Sigmoid colon (tissue), 7 donors: ENCODE results near the gene TAF6. TPM values are rescaled to one million over a fixed set of nuclear protein-coding genes. Genes with fewer than 3 reads are reported as not detected.
A peak's percentile ranks its signal among the peaks of the same experiment; 100 is the strongest.

Source experiments
- DNase-seq: peaks from one replicate; pipeline ENCODE4 v3.0.0-alpha.2; 2019
- H3K27ac ChIP-seq, 4 donors: fragments of 200-600 bp; sonication (generic); one replicate each; pipeline ENCODE4 v1.5.1; 2016 to 2019; ENCODE audit warnings: mild to moderate bottlenecking in 1 of 4
- H3K27me3 ChIP-seq, 3 donors: fragments of 200-600 bp; sonication (generic); one replicate each; pipeline ENCODE4 v1.5.1; 2019; ENCODE audit warnings: mild to moderate bottlenecking in 1 of 3
- H3K36me3 ChIP-seq, 4 donors: fragments of 200-600 bp; sonication (generic); one replicate each; pipeline ENCODE4 v1.5.1; 2016 to 2019
- H3K4me1 ChIP-seq, 4 donors: fragments of 200-600 bp; sonication (generic); one replicate each; pipeline ENCODE4 v1.5.1; 2017 to 2019
- H3K4me3 ChIP-seq, 4 donors: fragments of 200-600 bp; sonication (generic); one replicate each; pipeline ENCODE4 v1.5.1; 2017 to 2019; ENCODE audit warnings: mild to moderate bottlenecking in 2 of 4, moderate library complexity in 1 of 4
- H3K9me3 ChIP-seq, 4 donors: fragments of 200-600 bp in 3 of 4; sonication (generic) in 3 of 4; one replicate each; pipeline versions ENCODE4 v1.5.1 to v1.6.1; 2013 to 2019
- CTCF ChIP-seq, 4 experiments: fragments of 450-650 bp in 3 of 4; fragments of 200-600 bp in 1 of 4; IDR thresholded peaks; one replicate each; pipeline ENCODE4 v1.5.1; 2016 to 2019; ENCODE audit warnings: antibody characterized with exemption in 4 of 4, mild to moderate bottlenecking in 3 of 4, moderate library complexity in 2 of 4
- EP300 ChIP-seq, 4 donors: sonication (generic); formaldehyde crosslinking; IDR thresholded peaks; one replicate each; pipeline ENCODE4 v1.6.1; 2017; ENCODE audit warnings: antibody characterized with exemption in 4 of 4
- POLR2A ChIP-seq, 2 donors: fragments of 450-650 bp; IDR thresholded peaks; one replicate each; pipeline ENCODE4 v1.6.1; 2016; ENCODE audit warnings: antibody characterized with exemption in 2 of 2, mild to moderate bottlenecking in 2 of 2, moderate library complexity in 2 of 2
- POLR2AphosphoS5 ChIP-seq, 4 donors: sonication (generic); formaldehyde crosslinking; IDR thresholded peaks; one replicate each; pipeline ENCODE4 v1.6.1; 2017; ENCODE audit warnings: antibody characterized with exemption in 4 of 4
- WGBS, 2 donors: extraction: QIAGEN DNeasy Blood & Tissue Kit; methylation state at CpG; one replicate each; pipeline ENCODE4 v1.1.7; 2013; 5-methylcytosine and 5-hydroxymethylcytosine counted together
- intact Hi-C: fragments of 100-400 bp; cut with DNase I; formaldehyde crosslinking; loops from one replicate; pipeline ENCODE4 v1.15.1; 2023
- polyA plus RNA-seq, 3 donors: library from polyadenylated mRNA; stranded (reverse); fragments of 200-250 nt; gene quantifications; one replicate each; pipeline ENCODE4 v1.2.3, GENCODE V29; 2013
- total RNA-seq, 4 donors: library from RNA; depleted of rRNA; stranded (reverse); fragments of >200 nt; gene quantifications; one replicate each; pipeline ENCODE4 v1.1.0, GENCODE V29; 2016
- donor health status: healthy with polysubstance abuse.
- donor health status: Bipolar disorder and iron deficiency.
- donor health status: healthy.

The TAF6 gene
- total and polyA plus RNA-seq, 7 donors: 18.0 to 87.8 (median 56.6) TPM

- Histone ChIP-seq H3K4me1 (peaks cover 0 to 54% (median 50%) of the 10 kb centered on the region in 4 donors), H3K9me3 (no peaks in the 10 kb centered on the region), H3K36me3 (peaks cover 14 to 24% (median 19%) of the 10 kb centered on the region in 4 donors), H3K27me3 (no peaks in the 10 kb centered on the region), H3K4me3 (no peak overlapping the region), H3K27ac (peak overlapping the region; percentile 86 to 94 (median 88))
- TF ChIP-seq CTCF (IDR thresholded peaks at IDR 0.05): no peak
- TF ChIP-seq POLR2AphosphoS5 (IDR thresholded peaks at IDR 0.05): peak; percentile 89 to 99 (median 98)
- TF ChIP-seq EP300 (IDR thresholded peaks at IDR 0.05): peak; percentile 73 to 94 (median 90)
- TF ChIP-seq POLR2A (IDR thresholded peaks at IDR 0.05): no peak
- intact Hi-C loops: loop anchor here (10.0 kb wide), 1 partner anchor 172 kb away; the partner anchor contains the start of gene TRIM4
- DNase-seq: no peak
- 79 to 87% methylated on average over 10 of the region's 10 CpGs for WGBS, 2 donors
Observed at GRCh38 chr7:100087055-100087750, 32.0 kb downstream of the TAF6 start.

DNA sequence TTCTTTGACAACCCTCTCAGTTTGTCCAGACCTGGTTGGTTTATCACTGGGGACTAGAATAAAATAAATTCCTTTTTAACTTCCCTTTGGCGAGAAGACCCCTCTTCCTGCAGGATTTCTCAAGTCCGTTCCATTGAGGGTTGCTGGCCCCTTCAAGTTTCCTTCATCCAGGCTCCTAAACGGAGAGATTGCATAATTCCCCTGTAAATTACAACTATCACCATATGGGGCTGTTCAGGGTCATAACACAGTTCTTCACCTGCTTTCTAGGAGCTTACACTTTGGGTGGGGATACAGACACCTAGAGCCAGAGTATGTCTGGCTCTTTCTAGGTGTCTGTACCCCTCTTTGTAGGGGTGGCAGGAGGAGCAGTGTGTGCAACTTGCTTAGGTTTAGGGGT, 33.6 kb downstream of the TAF6 start:
- H3K9me3 ChIP-seq: no peaks in the 10 kb centered on the region
- H3K4me1 ChIP-seq: peaks cover 0 to 62% (median 59%) of the 10 kb centered on the region in 4 donors
- no peak overlapping the region for H3K4me3 ChIP-seq
- H3K27me3 ChIP-seq: no peaks in the 10 kb centered on the region
- TF ChIP-seq POLR2AphosphoS5 (IDR thresholded peaks at IDR 0.05) (no peak), CTCF (IDR thresholded peaks at IDR 0.05) (no peak), POLR2A (IDR thresholded peaks at IDR 0.05) (no peak), EP300 (IDR thresholded peaks at IDR 0.05) (no peak)
- 62 to 68% methylated on average over 3 of the region's 3 CpGs for WGBS, 2 donors
- intact Hi-C loops: loop anchor here (10.0 kb wide), 1 partner anchor 171 kb away; the partner anchor contains the start of gene TRIM4
- H3K27ac ChIP-seq: peak overlapping the region in 3 of 4 donors; percentile 87 to 94 (median 89)
- peaks cover 0 to 7% (median 3%) of the 10 kb centered on the region in 4 donors for H3K36me3 ChIP-seq
- DNase-seq: no peak

GRCh38 chr7:100082978-100083377, 36.2 kb downstream of the TAF6 start:
- intact Hi-C loops: loop anchor here (10.0 kb wide), 1 partner anchor 168 kb away; the partner anchor contains the start of gene TRIM4
- Histone ChIP-seq H3K27ac (peak overlapping the region; percentile 88 to 89 (median 89)), H3K36me3 (peaks cover 0 to 17% (median 4%) of the 10 kb centered on the region in 4 donors), H3K4me1 (peaks cover 0 to 66% (median 58%) of the 10 kb centered on the region in 4 donors), H3K27me3 (no peaks in the 10 kb centered on the region), H3K9me3 (no peaks in the 10 kb centered on the region), H3K4me3 (no peak overlapping the region)
- 64 to 70% methylated on average over 4 of the region's 4 CpGs for WGBS, 2 donors
- DNase-seq: no peak
- TF ChIP-seq CTCF (IDR thresholded peaks at IDR 0.05) (no peak), EP300 (IDR thresholded peaks at IDR 0.05) (no peak), POLR2A (IDR thresholded peaks at IDR 0.05) (no peak), POLR2AphosphoS5 (IDR thresholded peaks at IDR 0.05) (no peak)

GRCh38 chr7:100081535-100082102, 37.5 kb downstream of the TAF6 start, which contains the start of gene ZNF3:
TSS of gene ZNF3 (minus strand) at chr7:100081723. CDS start at chr7:100077357, 4,366 bp downstream.
- H3K27ac ChIP-seq: peak within 1 kb of the TSS; percentile 88 to 89 (median 89)
- H3K27me3 ChIP-seq: no peaks in the 10 kb centered on the region
- no peaks in the 10 kb centered on the region for H3K9me3 ChIP-seq
- 0 to 1% methylated on average over 55 of the region's 55 CpGs for WGBS, 2 donors
- peaks cover 3 to 31% (median 12%) of the 10 kb centered on the region in 4 donors for H3K36me3 ChIP-seq
- H3K4me3 ChIP-seq: peak within 1 kb of the TSS; percentile 85 to 96 (median 89)
- H3K4me1 ChIP-seq: peaks cover 0 to 55% (median 48%) of the 10 kb centered on the region in 4 donors
- intact Hi-C loops: loop anchor here (1.0 to 10.0 kb wide), 5 partner anchors 15 to 167 kb away; partner anchors contain the start of genes TRIM4, ZKSCAN1 and ZSCAN21
- DNase-seq: peak; percentile 99
- peak in 2 of 4 donors; percentile 46 to 62 for TF ChIP-seq EP300 (IDR thresholded peaks at IDR 0.05)
- TF ChIP-seq POLR2A (IDR thresholded peaks at IDR 0.05): peak; percentile 57 to 70
- TF ChIP-seq POLR2AphosphoS5 (IDR thresholded peaks at IDR 0.05): peak; percentile 66 to 95 (median 89)
- peak; percentile 80 to 93 (median 91) for TF ChIP-seq CTCF (IDR thresholded peaks at IDR 0.05)
